IMR-90 (cell line): ENCODE results near the gene NAT10. TPM values are rescaled to one million over a fixed set of nuclear protein-coding genes. Genes with fewer than 3 reads are reported as not detected.

ENCODE experiments used
- ATAC-seq: fragments of 200-7000 bp; cut with Tn5 transposase; 2 replicates; pipeline ENCODE4 v1.9.1; 2020; ENCODE audit warnings: low read depth, mild to moderate bottlenecking, moderate library complexity
- BruUV-seq: library from RNA; stranded (reverse); fragments of 400-500 nt; replicated peaks from 2 replicates; lab custom pipeline; 2021; lab: Mats Ljungman, UMichigan
- CTCF ChIA-PET: fragments of 300-600 bp; formaldehyde crosslinking; extraction: SDS; loops from one replicate; lab custom pipeline; 2021; ENCODE audit warnings: antibody characterized with exemption; lab: Yijun Ruan, JAX
- POLR2A ChIA-PET: fragments of 300-600 bp; sonication (Branson Sonifier 250); formaldehyde crosslinking; loops from one replicate; lab custom pipeline; 2022; ENCODE audit warnings: antibody characterized with exemption; ENCODE audit not compliant: unreplicated experiment; lab: Charles Lee
- DNase-seq: peaks from one replicate; pipeline ENCODE4 v3.0.0; 2013
- H2AFZ ChIP-seq: replicated peaks from 2 replicates; pipeline ENCODE3; 2013; ENCODE audit warnings: low read length, mild to moderate bottlenecking; ENCODE audit not compliant: poor library complexity
- H2AK5ac ChIP-seq: 2 replicates; pipeline ENCODE4 v1.6.1; 2013; ENCODE audit warnings: low read depth, low read length, inconsistent platforms
- H2AK9ac ChIP-seq: replicated peaks from 2 replicates; pipeline ENCODE3; 2013; ENCODE audit warnings: mild to moderate bottlenecking, low read depth, low read length, moderate library complexity; ENCODE audit not compliant: poor library complexity
- H2BK120ac ChIP-seq: 2 replicates; pipeline ENCODE4 v1.6.1; 2013; ENCODE audit warnings: low read depth, low read length, inconsistent platforms
- H2BK15ac ChIP-seq: 3 replicates; pipeline ENCODE4 v1.6.1; 2013; ENCODE audit warnings: low read depth, low read length, inconsistent platforms
- H2BK20ac ChIP-seq: 2 replicates; pipeline ENCODE4 v1.6.1; 2013; ENCODE audit warnings: low read depth, mild to moderate bottlenecking, inconsistent platforms, low read length, moderate library complexity
- H2BK5ac ChIP-seq: 2 replicates; pipeline ENCODE4 v1.6.1; 2013; ENCODE audit warnings: mild to moderate bottlenecking, low read depth, low read length, inconsistent platforms; ENCODE audit not compliant: poor library complexity, severe bottlenecking
- H3K14ac ChIP-seq: replicated peaks from 2 replicates; pipeline ENCODE4 v1.6.1; 2013; ENCODE audit warnings: low read depth, low read length, inconsistent platforms
- H3K18ac ChIP-seq: 2 replicates; pipeline ENCODE4 v1.6.1; 2013; ENCODE audit warnings: low read depth, low read length, control low read depth
- H3K23ac ChIP-seq: 2 replicates; pipeline ENCODE4 v1.6.1; 2013; ENCODE audit warnings: low read depth, low read length, inconsistent platforms
- H3K27ac ChIP-seq: 2 replicates; pipeline ENCODE4 v1.5.1; 2013; ENCODE audit warnings: mild to moderate bottlenecking, control low read depth, low read length; ENCODE audit not compliant: insufficient read depth
- H3K27me3 ChIP-seq: 2 replicates; pipeline ENCODE4 v1.6.1; 2013; ENCODE audit warnings: low read length; ENCODE audit not compliant: control insufficient read depth, insufficient read depth
- H3K36me3 ChIP-seq: 2 replicates; pipeline ENCODE4 v1.6.1; 2013; ENCODE audit warnings: low read length, mixed read lengths; ENCODE audit not compliant: control insufficient read depth, insufficient read depth
- H3K4ac ChIP-seq: 2 replicates; pipeline ENCODE4 v1.6.1; 2013; ENCODE audit warnings: low read depth, low read length, inconsistent platforms
- H3K4me1 ChIP-seq: 2 replicates; pipeline ENCODE4 v1.6.1; 2013; ENCODE audit warnings: low read length, mixed read lengths; ENCODE audit not compliant: control insufficient read depth, insufficient read depth
- H3K4me2 ChIP-seq: 2 replicates; pipeline ENCODE4 v1.6.1; 2013; ENCODE audit warnings: low read depth, mild to moderate bottlenecking, control low read depth, low read length, moderate library complexity
- H3K4me3 ChIP-seq: 2 replicates; pipeline ENCODE4 v1.5.1; 2013; ENCODE audit warnings: low read depth, mild to moderate bottlenecking, control low read depth, low read length, moderate library complexity; ENCODE audit not compliant: insufficient read depth
- H3K56ac ChIP-seq: 2 replicates; pipeline ENCODE4 v1.6.1; 2013; ENCODE audit warnings: low read length, inconsistent platforms; ENCODE audit not compliant: insufficient read depth; ENCODE audit errors: extremely low read depth
- H3K79me1 ChIP-seq, 2 experiments: 2 replicates each; pipeline ENCODE4 v1.6.1; 2013; ENCODE audit warnings: low read length in 2 of 2, inconsistent platforms in 1 of 2, low read depth in 1 of 2
- H3K9ac ChIP-seq: 2 replicates; pipeline ENCODE4 v1.6.1; 2013; ENCODE audit warnings: low read depth, low read length, control low read depth
- H3K9me1 ChIP-seq: 2 replicates; pipeline ENCODE4 v1.6.1; 2013; ENCODE audit warnings: low read length, inconsistent platforms; ENCODE audit not compliant: insufficient read depth
- H3K9me3 ChIP-seq: 2 replicates; pipeline ENCODE4 v1.6.1; 2013; ENCODE audit warnings: low read length; ENCODE audit not compliant: control insufficient read depth, insufficient read depth
- H4K20me1 ChIP-seq: 2 replicates; pipeline ENCODE4 v1.6.1; 2013; ENCODE audit warnings: low read length, inconsistent platforms; ENCODE audit not compliant: insufficient read depth
- H4K5ac ChIP-seq: 2 replicates; pipeline ENCODE4 v1.6.1; 2013; ENCODE audit warnings: mild to moderate bottlenecking, low read depth, low read length, control low read depth
- H4K8ac ChIP-seq, 2 experiments: 2 replicates each; pipeline ENCODE4 v1.6.1; 2013; ENCODE audit warnings: low read depth in 2 of 2, low read length in 2 of 2, control low read depth in 1 of 2, inconsistent platforms in 1 of 2
- H4K91ac ChIP-seq: 2 replicates; pipeline ENCODE4 v1.6.1; 2013; ENCODE audit warnings: low read depth, low read length, inconsistent platforms; ENCODE audit not compliant: insufficient read depth
- BHLHE40 ChIP-seq: fragments of 150-350 bp; IDR thresholded peaks from 2 replicates; pipeline ENCODE4 v1.6.1; 2016; ENCODE audit warnings: mild to moderate bottlenecking, low read depth, low read length
- CEBPB ChIP-seq: IDR thresholded peaks from 2 replicates; pipeline ENCODE4 v1.6.1; 2012; ENCODE audit warnings: low read depth, low read length, improper control_type of control experiment
- CHD1 ChIP-seq: IDR thresholded peaks from 2 replicates; pipeline ENCODE4 v1.6.1; 2012; ENCODE audit warnings: low read depth, low read length, improper control_type of control experiment
- CTCF ChIP-seq: conservative IDR thresholded peaks from 2 replicates; pipeline ENCODE4 v1.5.1; 2012; ENCODE audit warnings: mild to moderate bottlenecking, low read depth, low read length, improper control_type of control experiment
- FOS ChIP-seq: fragments of 150-350 bp; IDR thresholded peaks from 2 replicates; pipeline ENCODE4 v1.6.1; 2016; ENCODE audit warnings: low read depth, low read length
- MAFK ChIP-seq: IDR thresholded peaks from 2 replicates; pipeline ENCODE4 v1.6.1; 2012; ENCODE audit warnings: low read depth, low read length, improper control_type of control experiment
- MAZ ChIP-seq: IDR thresholded peaks from 2 replicates; pipeline ENCODE4 v1.6.1; 2012; ENCODE audit warnings: low read depth, mild to moderate bottlenecking, low read length, improper control_type of control experiment, moderate library complexity, borderline replicate concordance
- MXI1 ChIP-seq: IDR thresholded peaks from 2 replicates; pipeline ENCODE4 v1.6.1; 2012; ENCODE audit warnings: low read depth, mild to moderate bottlenecking, low read length, moderate library complexity, borderline replicate concordance
- NFE2L2 ChIP-seq: fragments of 150-350 bp; IDR thresholded peaks from 2 replicates; pipeline ENCODE4 v1.6.1; 2016; ENCODE audit warnings: low read depth, mild to moderate bottlenecking, low read length
- POLR2A ChIP-seq: IDR thresholded peaks from 2 replicates; pipeline ENCODE4 v1.6.1; 2012; ENCODE audit warnings: mild to moderate bottlenecking, low read depth, low read length
- RAD21 ChIP-seq: IDR thresholded peaks from 2 replicates; pipeline ENCODE4 v1.6.1; 2012; ENCODE audit warnings: low read length, improper control_type of control experiment
- RCOR1 ChIP-seq: IDR thresholded peaks from 2 replicates; pipeline ENCODE4 v1.6.1; 2012; ENCODE audit warnings: mild to moderate bottlenecking, low read length, improper control_type of control experiment; ENCODE audit not compliant: insufficient replicate concordance
- RFX5 ChIP-seq: IDR thresholded peaks from 2 replicates; pipeline ENCODE4 v1.8.0; 2012; ENCODE audit warnings: low read depth, mild to moderate bottlenecking, low read length, moderate library complexity
- SMC3 ChIP-seq: fragments of 150-350 bp; IDR thresholded peaks from 2 replicates; pipeline ENCODE4 v1.6.1; 2016; ENCODE audit warnings: low read depth, mild to moderate bottlenecking, antibody characterized with exemption, low read length, moderate library complexity
- USF2 ChIP-seq: fragments of 150-350 bp; IDR thresholded peaks from 2 replicates; pipeline ENCODE4 v1.6.1; 2017; ENCODE audit warnings: mild to moderate bottlenecking, antibody characterized with exemption, low read length, low read depth
- WGBS, 2 experiments: methylation state at CpG; one replicate each; pipeline versions ENCODE4 v1.1.5 to v1.1.7; 2013; ENCODE audit warnings: missing lambda C conversion rate in 2 of 2; ENCODE audit not compliant: insufficient read length in 1 of 2; ENCODE audit errors: extremely low coverage in 2 of 2; 5-methylcytosine and 5-hydroxymethylcytosine counted together
- dilution Hi-C: fragments of 300-500 bp; cut with HindIII; formaldehyde crosslinking; loops from one replicate; pipeline ENCODE4 v1.14.3; 2018; ENCODE audit warnings: low sequenced_read_pairs; ENCODE audit not compliant: unreplicated experiment
- in situ Hi-C: fragments of 300-500 bp; cut with MboI; formaldehyde crosslinking; loops from 3 replicates; pipeline ENCODE4 v1.14.3; 2019; ENCODE audit warnings: low sequenced_read_pairs, inconsistent platforms, mixed read lengths
- intact Hi-C: fragments of 100-400 bp; cut with micrococcal nuclease; formaldehyde crosslinking; loops from 2 replicates; pipeline ENCODE4 v1.10.0; 2022
- polyA plus RNA-seq, 3 experiments: library from polyadenylated mRNA; depleted of rRNA; stranded (reverse); fragments of >200 nt; gene quantifications; 2 replicates each; pipeline ENCODE4 v1.2.3, GENCODE V29; 2012; ENCODE audit warnings: low replicate concordance in 1 of 3
- total RNA-seq: library from RNA; depleted of rRNA; stranded (reverse); fragments of >200 nt; gene quantifications from 2 replicates; pipeline ENCODE4 v1.2.3, GENCODE V29; 2012
- TF ChIP-seq, protein P1 (sequence below): fragments of 150-350 bp; IDR thresholded peaks from 2 replicates; pipeline ENCODE4 v1.6.1; 2016; ENCODE audit warnings: low read depth, mild to moderate bottlenecking, low read length, moderate library complexity, borderline replicate concordance

NAT10 gene
- total and polyA plus RNA-seq, 2 of the 4 experiments (the other 2 are of a cell fraction): 28.1 to 34.8 TPM

DNA sequence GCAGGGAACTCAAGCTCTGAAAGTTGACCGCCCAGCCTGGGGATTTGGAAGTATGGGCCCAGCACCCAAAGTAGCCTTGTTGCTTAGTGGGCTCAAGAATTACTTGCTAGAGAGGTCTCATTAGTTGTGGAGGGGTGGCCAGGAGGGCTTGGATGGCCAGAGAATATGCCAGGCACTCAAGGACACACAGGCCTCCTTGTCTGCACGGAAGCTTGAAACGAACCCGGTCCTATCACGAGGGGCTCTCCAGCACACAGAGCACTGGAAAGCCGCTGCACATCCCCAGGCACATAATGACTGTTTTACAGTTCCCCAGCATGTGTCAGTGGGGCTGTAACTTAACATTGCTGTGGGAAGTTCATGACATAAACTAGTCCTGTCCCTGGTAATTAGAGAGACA lies 55.9 kb downstream of the NAT10 start:
- no peak overlapping the region for H2AFZ ChIP-seq
- TF ChIP-seq CTCF: no peak
- no peak for TF ChIP-seq MAFK
- TF ChIP-seq RFX5: no peak
- TF ChIP-seq RAD21: no peak
- no peak for TF ChIP-seq RCOR1
- no peak for TF ChIP-seq USF2
- TF ChIP-seq NFE2L2: no peak
- no peak for TF ChIP-seq FOS
- no peak for TF ChIP-seq MAZ
- TF ChIP-seq MXI1: no peak
- TF ChIP-seq CEBPB: no peak
- TF ChIP-seq, protein P1, sequence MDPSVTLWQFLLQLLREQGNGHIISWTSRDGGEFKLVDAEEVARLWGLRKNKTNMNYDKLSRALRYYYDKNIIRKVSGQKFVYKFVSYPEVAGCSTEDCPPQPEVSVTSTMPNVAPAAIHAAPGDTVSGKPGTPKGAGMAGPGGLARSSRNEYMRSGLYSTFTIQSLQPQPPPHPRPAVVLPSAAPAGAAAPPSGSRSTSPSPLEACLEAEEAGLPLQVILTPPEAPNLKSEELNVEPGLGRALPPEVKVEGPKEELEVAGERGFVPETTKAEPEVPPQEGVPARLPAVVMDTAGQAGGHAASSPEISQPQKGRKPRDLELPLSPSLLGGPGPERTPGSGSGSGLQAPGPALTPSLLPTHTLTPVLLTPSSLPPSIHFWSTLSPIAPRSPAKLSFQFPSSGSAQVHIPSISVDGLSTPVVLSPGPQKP: no peak
- TF ChIP-seq SMC3: no peak
- no peak for TF ChIP-seq POLR2A
- TF ChIP-seq BHLHE40: no peak
- TF ChIP-seq CHD1: no peak
- no peaks in the 10 kb centered on the region; the same call in 1 of the 2 replicates for H4K20me1 ChIP-seq
- dilution Hi-C loops (no loop called here), in situ Hi-C loops (no loop called here), intact Hi-C loops (no loop called here)
- 100% methylated on average over 1 of the region's 6 CpGs; no CpG with 5 or more reads in 1 of the 2 experiments for WGBS, 2 experiments
- no peak overlapping the region for H4K5ac ChIP-seq
- H3K14ac ChIP-seq: no peak overlapping the region
- no peaks in the 10 kb centered on the region for H3K9me3 ChIP-seq
- no peak overlapping the region for H3K4me3 ChIP-seq
- no TSS peak for BruUV-seq
- H2BK5ac ChIP-seq: no peak overlapping the region
- H3K27ac ChIP-seq: no peak overlapping the region
- H3K4me1 ChIP-seq: no peaks in the 10 kb centered on the region
- no peak overlapping the region for H3K23ac ChIP-seq
- no peak overlapping the region for H2BK20ac ChIP-seq
- H2BK120ac ChIP-seq: no peak overlapping the region
- no peak overlapping the region for H4K91ac ChIP-seq
- ChIA-PET CTCF (no interaction called here), POLR2A (no interaction called here)
- no peaks in the 10 kb centered on the region for H3K79me1 ChIP-seq
- no peak overlapping the region for H3K4ac ChIP-seq
- H3K36me3 ChIP-seq: 0 out of 2 replicates have a peak, but pooled peaks cover 2% of the 10 kb centered on the region
- H2AK5ac ChIP-seq: no peak overlapping the region
- H3K27me3 ChIP-seq: no peaks in the 10 kb centered on the region
- H3K9ac ChIP-seq: no peak overlapping the region
- no peak overlapping the region for H3K56ac ChIP-seq
- ATAC-seq (no peak), DNase-seq (no peak)
- H3K4me2 ChIP-seq: no peak overlapping the region
- no peak overlapping the region for H3K18ac ChIP-seq
- no peak overlapping the region for H2BK15ac ChIP-seq
- H4K8ac ChIP-seq: no peak overlapping the region
- no peak overlapping the region for H2AK9ac ChIP-seq
- H3K9me1 ChIP-seq: no peaks in the 10 kb centered on the region
